T follicular helper cell (primary cell): ENCODE measurements around the gene CMTM4.
"Not testable (repeated sequence)": the region's sequence is repeated elsewhere in the genome, so short reads cannot be mapped to it uniquely, and the experiment has no call there.

Experiments
- DNase-seq: peaks from one replicate; pipeline ENCODE4 v3.0.0-alpha.2; 2020; ENCODE audit warnings: low read depth

The CMTM4 gene

DNA sequence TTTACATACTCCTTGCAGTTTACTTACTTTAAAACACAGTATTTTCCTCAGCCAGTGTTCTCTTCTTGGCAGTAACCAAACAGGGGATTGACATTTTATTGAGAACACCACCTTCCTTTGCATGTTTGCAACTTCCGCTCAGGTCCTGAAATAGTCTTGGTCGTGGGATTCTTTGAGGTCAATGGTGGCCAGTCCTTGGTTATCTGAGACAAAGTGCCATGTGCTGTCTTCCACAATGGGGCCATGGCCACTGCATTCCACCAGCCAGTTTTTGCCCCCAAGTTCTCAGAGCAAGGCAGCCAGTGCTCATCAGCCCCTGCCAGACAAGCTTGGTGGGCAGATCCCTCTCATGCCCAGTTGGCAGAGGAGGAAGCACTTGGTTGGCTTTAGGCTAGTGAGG is 22.9 kb downstream of the CMTM4 start:
- DNase-seq = no peak

- no peak for DNase-seq
These were observed 25.7 kb downstream of the CMTM4 start for GRCh38 chr16:66670691-66671388.

GRCh38 chr16:66668777-66669444 is 27.6 kb downstream of the CMTM4 start:
- DNase-seq = no peak

GRCh38 chr16:66667944-66668343 is 28.6 kb downstream of the CMTM4 start:
- no peak for DNase-seq

DNA sequence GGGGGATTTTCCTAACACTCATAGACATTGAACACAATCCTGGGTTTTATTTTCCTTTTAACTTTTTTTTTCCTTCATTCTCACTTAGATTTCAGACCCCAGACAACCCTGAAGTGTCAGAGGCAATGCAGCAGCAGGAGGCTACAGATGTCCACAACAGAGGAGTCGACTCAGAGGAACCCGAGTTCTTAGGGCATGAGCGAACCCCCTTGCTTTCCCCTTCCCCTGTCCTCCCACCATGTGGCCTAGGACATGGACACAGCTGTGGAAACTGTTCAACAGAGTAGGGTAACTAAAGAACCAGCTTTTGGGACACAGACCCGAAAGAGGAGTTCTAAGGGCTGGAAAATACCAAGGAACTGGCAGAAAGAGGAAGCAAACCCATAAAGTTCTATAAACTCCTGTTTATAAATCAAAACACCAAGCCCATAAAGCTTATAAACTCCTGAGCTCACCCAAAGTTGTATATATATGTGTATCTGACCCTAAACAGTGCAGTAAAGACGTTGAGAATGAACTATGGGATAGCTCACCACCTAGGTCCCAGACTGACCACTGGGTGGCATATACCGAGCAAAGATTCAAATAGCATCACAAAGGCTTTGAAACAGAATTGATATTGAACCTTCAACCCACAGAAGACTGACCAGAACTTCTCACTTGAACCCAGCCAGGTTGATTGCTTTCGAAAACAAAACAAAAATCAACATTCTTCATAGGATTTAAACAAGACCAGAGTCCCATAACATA is 33.9 kb downstream of the CMTM4 start:
- no peak for DNase-seq

- not testable (repeated sequence) for DNase-seq
These were observed 34.7 kb downstream of the CMTM4 start for GRCh38 chr16:66661671-66662346.

DNA sequence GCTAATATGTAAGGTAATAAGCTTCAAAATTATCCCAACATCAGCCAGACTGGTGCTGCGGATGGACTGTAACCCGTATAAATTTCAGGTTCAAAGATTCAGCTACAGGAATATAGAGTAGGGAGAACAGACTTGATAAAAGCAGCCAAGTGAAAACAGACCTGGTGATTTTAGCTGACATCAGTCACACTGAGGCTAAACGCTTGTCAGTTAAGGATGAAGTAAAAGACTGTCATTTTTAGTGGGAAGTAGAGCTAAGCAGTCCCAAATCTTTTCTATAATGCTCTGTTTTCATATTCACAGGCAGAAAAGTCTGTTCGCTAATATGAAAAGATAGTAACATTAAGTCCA is 35.4 kb downstream of the CMTM4 start:
- no peak for DNase-seq

DNA sequence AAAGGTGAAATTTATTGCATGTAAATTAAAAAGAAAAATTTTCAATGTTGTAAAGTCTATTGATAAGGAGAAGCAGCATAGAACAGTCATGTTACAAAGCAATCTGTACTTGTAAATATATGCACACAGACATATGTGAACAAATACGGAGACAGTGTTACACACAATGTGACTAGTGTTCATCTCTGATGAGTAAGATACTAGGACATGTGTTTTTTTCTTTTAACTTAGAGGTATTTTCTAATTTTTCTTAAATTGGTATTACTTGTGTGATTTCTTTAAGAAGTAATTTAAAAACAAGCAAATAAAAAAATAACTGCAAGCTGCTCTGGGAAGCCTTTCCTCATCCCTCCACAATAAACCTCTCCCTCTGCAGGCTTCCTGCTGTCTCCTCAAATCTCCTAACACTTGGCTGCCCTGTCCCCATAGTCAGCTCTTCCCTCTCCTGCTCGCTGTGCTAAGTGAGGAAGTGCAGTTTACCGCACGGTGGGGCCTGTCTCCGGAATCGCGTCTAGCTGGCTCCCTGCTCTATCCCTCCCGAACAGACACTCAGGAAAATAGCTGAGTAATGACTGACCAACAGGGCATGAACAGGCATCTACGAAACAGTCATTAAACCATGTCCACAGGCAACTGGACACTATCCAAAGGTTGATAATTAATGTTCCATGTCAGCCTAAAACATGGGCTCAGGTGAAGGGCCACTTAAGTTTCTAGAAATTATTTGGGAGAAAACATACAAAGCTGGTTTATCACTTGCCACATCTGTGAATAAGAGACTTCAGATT is 35.9 kb downstream of the CMTM4 start:
- DNase-seq = no peak

DNA sequence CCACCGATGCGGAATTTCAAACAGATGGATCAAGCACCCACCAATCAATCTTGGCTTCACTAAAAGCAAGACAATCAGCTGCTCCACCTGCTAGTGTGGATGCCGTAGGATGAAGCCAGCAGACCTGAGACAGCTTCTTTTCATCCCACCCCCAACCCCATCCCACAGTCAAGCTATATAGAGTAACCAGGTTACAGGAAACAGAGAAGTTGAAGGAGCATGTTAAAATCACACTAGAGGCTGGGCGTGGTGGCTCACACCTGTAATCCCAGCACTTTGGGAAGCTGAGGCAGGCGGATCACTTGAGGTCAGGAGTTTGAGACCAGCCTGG is 37.7 kb downstream of the CMTM4 start:
- DNase-seq = no peak

DNA sequence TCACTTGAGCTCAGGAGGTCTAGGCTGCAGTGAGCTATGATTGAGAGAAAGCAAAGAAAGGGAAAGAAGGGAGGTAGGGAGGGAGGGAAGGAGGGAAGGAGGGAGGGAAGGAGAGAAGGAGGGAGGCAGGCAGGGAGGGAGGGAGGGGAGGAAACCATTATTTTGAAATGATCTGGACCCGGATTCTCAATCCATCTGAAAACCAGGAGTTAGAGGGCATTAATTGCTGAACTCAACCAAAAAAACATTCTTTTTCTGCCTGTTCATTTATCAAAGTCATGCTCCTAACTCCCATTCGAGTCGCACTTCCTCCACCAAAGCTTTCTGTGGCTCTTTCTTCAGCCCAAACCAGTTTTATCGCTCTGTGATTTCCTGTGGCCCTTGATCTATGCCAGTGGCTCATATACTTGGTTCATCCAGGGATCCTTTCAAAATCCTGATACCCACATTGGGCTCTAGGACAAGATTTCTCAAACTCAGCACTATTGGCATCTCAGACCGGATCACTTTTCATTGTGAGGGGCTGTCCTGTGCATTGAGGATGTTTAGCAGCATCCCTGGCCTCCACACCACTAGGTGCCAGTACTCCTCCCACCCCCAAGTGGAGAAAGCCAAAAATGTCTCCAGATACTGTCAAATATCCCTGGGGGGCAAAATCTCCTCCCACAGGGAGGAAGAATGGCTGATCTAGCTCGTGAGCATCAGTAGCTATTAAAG is 38.2 kb downstream of the CMTM4 start:
- DNase-seq = no peak

- no peak for DNase-seq
These were observed 40.0 kb downstream of the CMTM4 start for GRCh38 chr16:66656547-66656946.

DNA sequence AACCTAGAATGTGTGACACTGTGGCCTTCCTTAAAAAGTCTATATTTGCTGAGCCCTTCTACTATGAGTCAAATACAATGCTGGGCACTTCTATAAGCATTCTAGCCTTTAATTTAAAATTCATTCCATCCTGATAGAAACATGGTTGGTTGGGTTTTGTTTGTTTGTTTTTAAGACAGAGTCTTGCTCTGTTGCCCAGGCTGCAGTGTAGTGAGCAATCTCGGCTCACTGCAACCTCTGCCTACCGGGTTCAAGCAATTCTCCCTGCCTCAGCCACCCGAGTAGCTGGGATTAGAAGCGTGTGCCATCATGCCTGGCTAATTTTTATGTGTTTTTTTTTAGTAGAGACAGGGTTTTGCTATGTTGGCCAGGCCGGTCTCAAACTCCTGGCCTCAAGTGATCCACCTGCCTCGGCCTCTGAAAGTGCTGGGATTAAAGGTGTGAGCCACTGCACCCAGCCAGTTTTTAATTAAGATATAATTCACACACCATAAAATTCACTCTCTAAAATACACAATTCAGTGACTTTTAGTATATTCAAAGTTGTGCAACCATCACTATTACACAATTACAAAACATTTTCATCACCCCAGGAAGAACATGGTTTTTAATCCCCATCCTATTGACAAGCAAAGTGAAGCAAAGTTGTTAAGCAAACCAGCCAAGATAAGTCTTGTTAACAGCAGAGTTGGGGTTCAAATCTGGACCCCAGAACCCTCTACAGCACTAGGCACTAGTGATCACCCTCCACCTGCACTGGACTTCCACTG is 42.8 kb downstream of the CMTM4 start:
- DNase-seq = no peak

GRCh38 chr16:66652661-66653360 is 43.7 kb downstream of the CMTM4 start:
- DNase-seq = no peak

GRCh38 chr16:66651965-66652364 is 44.6 kb downstream of the CMTM4 start:
- no peak for DNase-seq

DNA sequence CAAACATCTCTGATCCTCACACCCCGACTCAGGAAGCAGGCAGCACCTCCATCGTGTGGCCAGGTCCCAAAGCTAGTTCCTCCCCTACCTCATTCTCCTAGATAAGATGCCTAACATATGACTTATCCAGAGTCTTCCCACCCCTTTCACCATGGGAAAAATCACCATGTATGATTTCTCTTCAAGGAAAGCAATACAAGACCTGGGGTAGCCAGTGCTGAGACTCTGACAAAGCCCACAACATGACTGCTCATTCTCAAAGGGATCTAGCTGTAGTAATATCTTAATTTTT is 45.1 kb downstream of the CMTM4 start:
- no peak for DNase-seq

DNA sequence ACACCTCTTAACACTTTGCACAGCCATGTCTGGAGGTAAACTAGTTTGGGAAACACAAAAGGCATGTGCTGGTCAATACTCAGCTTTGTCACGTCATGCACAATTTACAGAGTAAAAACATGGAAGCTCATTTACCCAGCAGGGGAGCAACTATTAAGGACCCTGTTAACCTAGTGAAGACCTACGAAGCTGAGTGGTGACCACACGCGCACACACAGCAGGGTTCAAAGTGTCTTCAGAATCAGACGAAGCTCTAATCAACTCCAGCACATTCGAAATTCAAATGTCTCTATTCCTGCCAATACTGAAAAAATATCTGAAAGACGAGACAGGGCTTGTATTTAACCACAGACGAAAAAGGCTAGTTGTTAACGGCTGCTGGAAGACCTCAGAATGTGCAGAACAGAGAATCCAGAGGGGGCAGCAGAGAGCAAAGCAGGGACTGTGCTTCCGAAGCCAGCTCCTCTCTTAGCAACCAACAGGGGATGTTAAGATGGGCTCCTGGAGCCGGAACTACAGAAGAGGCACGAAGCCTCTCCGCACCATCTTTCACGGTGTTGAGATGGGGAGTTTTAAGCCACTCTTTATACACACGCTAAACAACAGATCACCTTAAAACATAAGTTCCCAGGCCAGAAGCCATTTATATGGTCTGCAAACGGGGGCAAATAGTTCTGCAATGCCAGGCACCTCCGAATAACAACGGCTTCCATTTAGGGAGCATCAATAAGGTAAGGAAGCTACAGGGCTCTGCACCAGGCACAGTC is 45.7 kb downstream of the CMTM4 start:
- DNase-seq = peak; percentile 69

GRCh38 chr16:66649636-66650205 is 46.8 kb downstream of the CMTM4 start:
- no peak for DNase-seq

- no peak for DNase-seq
These were observed 47.4 kb downstream of the CMTM4 start for GRCh38 chr16:66649167-66649566.

GRCh38 chr16:66647866-66648265 is 48.7 kb downstream of the CMTM4 start:
- DNase-seq = no peak
